NCI-H146 treated with DMSO at 0.1 percent for 48 hours (cell line): ENCODE data around the gene TOGARAM2.

Experiments used
- DNase-seq: peaks from one replicate; lab custom pipeline; 2025; ENCODE audit not compliant: unreplicated experiment; lab: John Stamatoyannopoulos, UW

The TOGARAM2 gene

GRCh38 chr2:28997847-28998735 is 17.0 kb downstream of the TOGARAM2 start:
- DNase-seq = no peak

- no peak for DNase-seq
Observed at GRCh38 chr2:29000481-29000880, 19.4 kb downstream of the TOGARAM2 start.

- no peak for DNase-seq
Observed at GRCh38 chr2:29000956-29001355, 19.9 kb downstream of the TOGARAM2 start.

GRCh38 chr2:29001806-29002205 is 20.7 kb downstream of the TOGARAM2 start:
- DNase-seq = no peak

- no peak for DNase-seq
Observed at GRCh38 chr2:29004755-29005154, 23.7 kb downstream of the TOGARAM2 start.

- no peak for DNase-seq
Observed at GRCh38 chr2:29005331-29005730, 24.2 kb downstream of the TOGARAM2 start.

GRCh38 chr2:29006092-29006979 is 25.2 kb downstream of the TOGARAM2 start:
- no peak for DNase-seq

- DNase-seq = no peak
Observed at GRCh38 chr2:29006980-29007301, 25.8 kb downstream of the TOGARAM2 start.

- DNase-seq = no peak
Observed at GRCh38 chr2:29009270-29009669, 28.2 kb downstream of the TOGARAM2 start.

GRCh38 chr2:29009711-29010677 is 28.9 kb downstream of the TOGARAM2 start:
- no peak for DNase-seq

- peak; percentile 9 for DNase-seq
Observed at GRCh38 chr2:29010946-29011345, 29.8 kb downstream of the TOGARAM2 start.

- DNase-seq = peak; percentile 30
Observed at GRCh38 chr2:29011418-29012060, 30.4 kb downstream of the TOGARAM2 start.

GRCh38 chr2:29012211-29012681 is 31.1 kb downstream of the TOGARAM2 start:
- no peak for DNase-seq

- DNase-seq = no peak
Observed at GRCh38 chr2:29013057-29013780, 32.1 kb downstream of the TOGARAM2 start.

GRCh38 chr2:29014331-29014730 is 33.2 kb downstream of the TOGARAM2 start:
- DNase-seq = no peak

- DNase-seq = no peak
Observed at GRCh38 chr2:29014811-29015421, 33.8 kb downstream of the TOGARAM2 start.

GRCh38 chr2:29015701-29016470 is 34.8 kb downstream of the TOGARAM2 start:
- DNase-seq = no peak

- DNase-seq = no peak
Observed at GRCh38 chr2:29016504-29016903, 35.4 kb downstream of the TOGARAM2 start.
